OCI-LY7 (cell line): ENCODE data around the gene GPHN.

Experiments used
- EZH2phosphoT487 ChIP-seq: fragments of 200-600 bp; sonication (generic); IDR thresholded peaks from 2 replicates; pipeline ENCODE4 v1.6.1; 2018; ENCODE audit warnings: low read depth, borderline replicate concordance, mild to moderate bottlenecking, mixed run types, antibody characterized with exemption, low read length, moderate library complexity, mixed read lengths
- TF ChIP-seq, protein P1 (sequence below): fragments of 200-600 bp; sonication (generic); conservative IDR thresholded peaks from 2 replicates; pipeline ENCODE4 v1.5.1; 2014; ENCODE audit warnings: mild to moderate bottlenecking, antibody characterized with exemption, low read length, moderate library complexity, mixed read lengths

DNA sequence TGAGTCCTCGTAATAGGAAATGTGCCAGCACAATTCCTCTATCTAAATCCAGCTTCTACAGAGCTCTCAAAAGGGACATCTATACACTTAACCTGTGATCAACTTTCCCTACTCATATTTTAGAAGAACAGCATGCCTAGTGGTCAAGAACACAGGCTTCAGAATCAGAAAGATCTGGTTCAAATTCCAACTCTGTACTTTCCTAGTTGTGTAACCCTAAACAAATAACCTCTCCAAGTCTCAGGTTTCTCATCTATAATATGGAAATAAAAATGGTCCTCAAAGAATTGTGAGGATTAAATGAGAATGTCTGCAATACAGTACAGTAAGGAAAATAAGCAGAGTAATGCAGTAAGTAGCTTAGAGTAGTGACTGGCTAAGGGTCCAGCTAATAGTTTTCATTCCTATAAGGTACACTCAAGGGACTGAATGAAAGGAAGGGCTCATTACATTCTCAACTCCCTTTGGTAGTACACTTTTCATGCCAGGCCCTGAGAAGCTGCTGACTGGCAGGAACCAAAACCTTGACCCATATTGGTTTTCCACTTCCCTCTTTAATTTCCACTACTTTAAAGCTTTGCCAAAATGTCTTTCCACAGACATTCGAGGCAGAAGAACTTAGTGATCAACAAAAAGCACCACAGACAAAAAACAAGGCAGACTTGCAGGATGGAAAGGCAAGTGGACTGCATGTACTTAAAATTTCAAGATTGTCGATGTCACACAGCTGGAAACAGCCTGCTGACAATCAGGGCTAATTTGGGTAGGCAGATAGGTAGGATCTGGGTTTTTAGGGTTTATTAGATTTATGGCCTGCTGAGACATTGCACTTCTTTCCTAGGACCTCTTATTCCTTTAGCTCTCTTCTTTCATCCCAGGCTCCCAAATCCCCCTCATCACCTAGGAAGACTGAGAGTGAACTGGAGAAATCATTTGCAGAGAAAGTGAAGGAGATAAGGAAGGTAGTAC, 17.5 kb upstream of the GPHN start:
- TF ChIP-seq, protein P1, sequence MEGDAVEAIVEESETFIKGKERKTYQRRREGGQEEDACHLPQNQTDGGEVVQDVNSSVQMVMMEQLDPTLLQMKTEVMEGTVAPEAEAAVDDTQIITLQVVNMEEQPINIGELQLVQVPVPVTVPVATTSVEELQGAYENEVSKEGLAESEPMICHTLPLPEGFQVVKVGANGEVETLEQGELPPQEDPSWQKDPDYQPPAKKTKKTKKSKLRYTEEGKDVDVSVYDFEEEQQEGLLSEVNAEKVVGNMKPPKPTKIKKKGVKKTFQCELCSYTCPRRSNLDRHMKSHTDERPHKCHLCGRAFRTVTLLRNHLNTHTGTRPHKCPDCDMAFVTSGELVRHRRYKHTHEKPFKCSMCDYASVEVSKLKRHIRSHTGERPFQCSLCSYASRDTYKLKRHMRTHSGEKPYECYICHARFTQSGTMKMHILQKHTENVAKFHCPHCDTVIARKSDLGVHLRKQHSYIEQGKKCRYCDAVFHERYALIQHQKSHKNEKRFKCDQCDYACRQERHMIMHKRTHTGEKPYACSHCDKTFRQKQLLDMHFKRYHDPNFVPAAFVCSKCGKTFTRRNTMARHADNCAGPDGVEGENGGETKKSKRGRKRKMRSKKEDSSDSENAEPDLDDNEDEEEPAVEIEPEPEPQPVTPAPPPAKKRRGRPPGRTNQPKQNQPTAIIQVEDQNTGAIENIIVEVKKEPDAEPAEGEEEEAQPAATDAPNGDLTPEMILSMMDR: no peak
- no peak for TF ChIP-seq EZH2phosphoT487
